PC-3 (cell line): ENCODE data around the gene PLIN5.

Experiments
- CTCF ChIP-seq: fragments of 300-600 bp; sonication (generic); conservative IDR thresholded peaks from 2 replicates; pipeline ENCODE4 v1.5.1; 2017; ENCODE audit warnings: antibody characterized with exemption, low read depth, mild to moderate bottlenecking, low read length
- EZH2 ChIP-seq: fragments of 300-600 bp; sonication (generic); IDR thresholded peaks from one replicate; pipeline ENCODE4 v1.6.1; 2017; ENCODE audit warnings: antibody characterized with exemption, mild to moderate bottlenecking, low read length; ENCODE audit not compliant: unreplicated experiment

- TF ChIP-seq CTCF (no peak), EZH2 (no peak)
Observed at GRCh38 chr19:4521888-4522242, 13.2 kb downstream of the PLIN5 start.
